Measurements from ENCODE around the gene HELLS. TPM values are rescaled to one million over a fixed set of nuclear protein-coding genes. Genes with fewer than 3 reads are reported as not detected.

Gene HELLS
- total RNA-seq: 1 to 10 TPM; 1.8 to 8.5 (median 7.9) TPM

GRCh38 chr10:94545391-94546048 is at the start of gene HELLS:
TSS of gene HELLS (plus strand) at chr10:94545788. CDS start at chr10:94545922, 134 bp downstream.
- no peak for TF ChIP-seq CTCF (IDR thresholded peaks at IDR 0.05; ENCODE audit: low read depth)

GRCh38 chr10:94496010-94496409 is 49.6 kb upstream of the HELLS start:
- TF ChIP-seq CTCF (IDR thresholded peaks at IDR 0.05; ENCODE audit: low read depth): no peak

GRCh38 chr10:94496646-94497045 is 48.9 kb upstream of the HELLS start:
- no peak for TF ChIP-seq CTCF (IDR thresholded peaks at IDR 0.05; ENCODE audit: low read depth)

- TF ChIP-seq CTCF (IDR thresholded peaks at IDR 0.05; ENCODE audit: low read depth): no peak
Observed at GRCh38 chr10:94500063-94500462, 45.5 kb upstream of the HELLS start.

GRCh38 chr10:94521276-94522250 is 24.0 kb upstream of the HELLS start:
- TF ChIP-seq CTCF (IDR thresholded peaks at IDR 0.05; ENCODE audit: low read depth): no peak

GRCh38 chr10:94524146-94524545 is 21.4 kb upstream of the HELLS start:
- TF ChIP-seq CTCF (IDR thresholded peaks at IDR 0.05; ENCODE audit: low read depth): no peak

GRCh38 chr10:94524711-94525110 is 20.9 kb upstream of the HELLS start:
- no peak for TF ChIP-seq CTCF (IDR thresholded peaks at IDR 0.05; ENCODE audit: low read depth)

All from subcutaneous adipose tissue (tissue), 4 donors.